AG10803 (cell line): ENCODE results near the gene CDA.

Experiments
- DNase-seq: peaks from one replicate; pipeline ENCODE4 v3.0.0; 2010; ENCODE audit warnings: low read depth
- H3K4me3 ChIP-seq: 2 replicates; pipeline ENCODE4 v1.5.1; 2011; ENCODE audit warnings: mild to moderate bottlenecking, low read length, control low read depth
- CTCF ChIP-seq: conservative IDR thresholded peaks from 2 replicates; pipeline ENCODE4 v1.5.1; 2011; ENCODE audit warnings: mild to moderate bottlenecking, low read length, control low read depth, inconsistent platforms

The CDA gene

DNA sequence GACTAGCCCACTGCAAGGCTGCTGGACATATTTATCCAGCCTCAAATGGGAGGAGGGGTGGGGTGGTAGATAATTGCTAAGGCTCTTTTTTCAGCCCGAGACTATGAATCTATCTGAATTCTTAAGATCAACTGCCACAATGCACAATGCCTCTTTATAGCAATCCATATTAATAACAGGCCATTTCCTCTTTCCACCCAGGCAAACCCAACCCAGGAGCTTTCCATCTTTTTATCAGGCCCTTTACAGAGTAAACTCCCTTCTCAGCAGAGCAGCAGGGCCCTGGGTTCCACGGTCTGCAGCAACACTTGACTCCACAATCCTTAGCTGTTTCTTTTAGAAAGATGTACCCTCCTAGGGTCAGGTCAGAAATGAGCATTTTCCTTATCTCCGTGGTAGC, 71.5 kb downstream of the CDA start:
- no peak for DNase-seq
- peak overlapping the region; percentile 94 for H3K4me3 ChIP-seq
- TF ChIP-seq CTCF, result no peak

DNA sequence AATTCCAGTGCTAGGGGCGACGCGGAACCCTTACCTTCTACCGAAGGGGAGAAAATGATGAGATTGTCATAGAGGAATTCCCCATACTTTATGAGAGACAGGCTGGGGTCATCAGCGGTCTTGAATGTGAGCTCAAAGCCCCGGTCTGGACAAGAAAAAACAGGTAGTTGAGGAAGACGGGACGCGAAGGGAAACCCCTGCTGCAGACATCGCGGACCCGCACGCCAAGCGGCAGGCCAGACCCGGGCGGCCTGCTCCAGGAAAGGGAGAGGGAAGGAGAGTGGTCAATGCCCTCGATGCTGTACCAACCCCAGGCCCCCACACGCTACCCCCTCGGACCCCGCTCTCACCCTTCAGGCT, 71.9 kb downstream of the CDA start:
- H3K4me3 ChIP-seq, result peak overlapping the region; percentile 94
- no peak for TF ChIP-seq CTCF
- DNase-seq, result no peak

DNA sequence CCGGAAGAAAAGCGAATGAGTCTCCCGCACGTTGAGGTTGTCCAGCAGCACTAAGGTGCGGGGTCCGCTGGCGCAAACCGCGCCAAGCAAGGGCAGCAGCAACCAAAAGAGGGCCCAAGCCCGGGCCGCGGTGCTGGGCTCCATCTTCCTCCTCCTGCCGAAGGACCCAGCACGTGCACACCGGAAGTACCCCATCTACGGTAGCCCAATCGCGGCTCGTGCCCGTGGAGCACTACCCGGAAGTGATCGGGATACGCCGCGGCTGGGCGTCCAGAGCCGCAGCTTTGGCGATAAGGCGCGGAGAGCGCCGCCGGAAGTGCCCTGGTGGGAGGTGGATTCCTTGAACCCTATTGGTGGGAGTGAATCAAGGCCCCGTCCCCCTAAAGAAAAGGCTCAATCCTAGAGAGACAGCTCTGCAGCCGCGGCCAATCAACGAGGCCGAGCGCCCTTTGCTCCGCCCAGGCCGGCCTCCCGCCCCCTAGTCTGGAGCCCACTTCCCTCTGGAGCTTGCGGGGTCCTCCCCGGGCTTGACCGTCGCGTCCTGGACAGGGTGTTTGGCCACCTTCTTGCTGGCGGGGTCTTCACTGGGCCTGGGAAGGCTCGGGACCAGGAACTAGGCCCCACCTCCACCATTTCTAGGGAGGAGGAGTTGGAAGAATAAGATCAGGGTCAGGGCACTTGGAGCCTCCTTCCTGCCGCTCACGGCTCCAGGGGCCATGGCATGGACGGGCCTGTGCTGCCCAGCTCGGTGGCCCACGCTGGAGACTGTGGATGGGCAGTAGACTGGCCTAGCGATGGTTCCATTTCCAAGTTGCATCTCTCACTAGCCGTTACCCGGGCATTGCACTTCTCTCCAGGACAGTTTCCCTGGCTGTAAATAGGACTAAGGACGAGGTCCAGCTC, 72.6 kb downstream of the CDA start, which contains the start of gene DDOST:
TSS of gene DDOST (minus strand) at position 163 of the 903 bp plus-strand sequence. CDS start at position 144, 19 bp downstream.
- DNase-seq, result peak; percentile 96
- H3K4me3 ChIP-seq, result peak within 1 kb of the TSS; percentile 94
- TF ChIP-seq CTCF, result peak; percentile 49

- TF ChIP-seq CTCF, result no peak
- peak overlapping the region; percentile 88 for H3K4me3 ChIP-seq
- no peak for DNase-seq
Observed at GRCh38 chr1:20662110-20662475, 73.2 kb downstream of the CDA start.

DNA sequence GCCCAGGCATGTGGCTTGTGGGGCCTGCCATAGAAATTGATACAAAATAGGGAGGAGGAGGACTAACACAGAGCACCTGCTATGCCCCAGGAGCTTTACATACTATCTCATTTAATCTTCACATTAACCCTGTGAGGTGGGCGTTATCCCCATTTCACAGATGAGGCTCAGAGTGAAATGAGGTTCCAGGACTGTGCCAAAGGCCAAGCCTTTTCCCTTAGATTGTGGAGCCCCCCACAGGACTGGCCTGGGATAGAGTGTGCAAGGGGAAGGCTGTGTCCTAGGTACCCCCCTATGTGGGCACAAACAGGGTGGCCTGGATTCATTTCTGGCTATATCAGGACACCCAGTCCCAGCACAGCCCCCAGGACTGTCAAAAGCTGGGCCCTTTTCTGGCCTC, 74.5 kb downstream of the CDA start:
- no peak overlapping the region for H3K4me3 ChIP-seq
- no peak for DNase-seq
- no peak for TF ChIP-seq CTCF

DNA sequence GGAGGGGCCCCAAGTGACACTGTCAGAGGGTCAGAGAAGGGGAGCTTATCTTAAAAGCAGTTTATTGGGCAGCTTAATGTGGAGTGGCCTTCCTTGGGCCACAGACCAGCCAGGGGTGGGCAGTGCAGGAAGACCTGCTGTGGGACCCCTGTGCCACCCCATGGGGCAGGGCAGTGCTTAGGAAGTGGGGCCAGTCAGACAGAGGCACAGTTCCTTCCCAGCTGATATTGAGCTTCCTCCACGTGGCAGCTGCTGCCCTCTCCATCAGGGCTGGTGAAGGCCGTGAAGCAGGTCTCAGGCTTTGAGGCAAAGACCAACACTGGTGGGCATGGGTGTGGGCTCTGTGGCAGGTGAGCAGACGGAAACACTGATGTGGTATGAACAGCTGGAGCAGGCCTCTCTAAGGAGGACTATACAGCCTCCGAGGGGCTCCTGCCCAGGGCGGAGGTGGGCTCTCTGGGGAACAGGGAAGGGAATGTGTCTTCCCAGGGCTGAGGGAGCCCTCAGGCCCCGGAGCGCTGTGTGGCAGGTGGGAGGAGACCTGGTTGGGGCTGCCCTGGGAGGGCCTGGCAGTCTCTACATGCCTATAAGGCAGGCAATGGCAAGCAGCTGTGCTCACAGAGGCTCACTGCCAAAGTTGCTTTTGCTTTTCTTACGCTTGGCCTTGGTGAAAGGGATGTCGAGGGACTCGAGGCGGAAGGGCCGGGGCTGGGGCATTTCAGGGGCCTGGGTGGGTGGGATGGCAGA, 75.2 kb downstream of the CDA start:
- no peak for TF ChIP-seq CTCF
- H3K4me3 ChIP-seq, result no peak overlapping the region
- DNase-seq, result no peak
